ENCODE data around the gene NSD2.
"Not testable (repeated sequence)": the region's sequence is repeated elsewhere in the genome, so short reads cannot be mapped to it uniquely, and the experiment has no call there.

NSD2 gene

GRCh38 chr4:2006956-2007653 lies 135.9 kb downstream of the NSD2 start:
- DNase-seq: no peak
- no peak for ATAC-seq

GRCh38 chr4:2007804-2008670 lies 136.8 kb downstream of the NSD2 start:
- DNase-seq (no peak), ATAC-seq (no peak)

- no peak for DNase-seq
- ATAC-seq: no peak
Measured at GRCh38 chr4:2008671-2008920, 137.4 kb downstream of the NSD2 start.

- ATAC-seq (peak; percentile 83), DNase-seq (peak; percentile 96)
Measured at GRCh38 chr4:2008921-2009650, 137.9 kb downstream of the NSD2 start, which contains the start of gene NELFA. NELFA (minus strand) TSS chr4:2008974; CDS start chr4:2008959, 15 bp downstream.

DNA sequence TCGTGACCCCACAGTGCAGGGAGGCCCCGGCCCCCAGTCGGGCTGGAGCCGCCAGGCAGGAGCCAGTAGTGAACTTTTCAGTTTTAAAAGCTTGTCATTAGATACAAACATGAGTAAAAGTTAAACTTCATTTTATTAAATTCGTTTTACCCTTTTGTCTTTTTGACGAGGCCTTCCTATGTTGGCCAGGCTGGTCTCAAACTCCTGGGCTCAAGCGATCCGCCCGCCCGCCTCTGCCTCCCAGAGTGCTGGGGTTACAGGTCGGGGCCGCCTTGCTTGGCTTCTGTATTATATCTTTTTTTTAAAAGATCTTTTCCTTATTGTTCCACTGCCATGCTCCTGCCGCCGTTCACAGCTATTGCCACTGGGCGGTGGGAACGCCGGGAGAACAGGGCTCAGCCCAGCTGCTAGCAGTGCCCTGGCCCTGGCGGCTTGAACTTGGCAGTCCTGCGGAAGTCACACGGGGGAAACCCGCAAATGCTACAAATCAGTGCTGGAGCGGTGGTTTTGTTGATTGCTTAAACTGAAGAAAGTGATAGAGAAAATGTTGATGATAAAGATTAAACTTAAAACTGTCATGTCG lies 138.5 kb downstream of the NSD2 start:
- DNase-seq (peak; percentile 63), ATAC-seq (peak; percentile 40)

GRCh38 chr4:2011583-2011982 lies 140.4 kb downstream of the NSD2 start:
- ATAC-seq (no peak), DNase-seq (no peak)

- DNase-seq (no peak), ATAC-seq (no peak)
Measured at GRCh38 chr4:2015008-2015407, 143.8 kb downstream of the NSD2 start.

DNA sequence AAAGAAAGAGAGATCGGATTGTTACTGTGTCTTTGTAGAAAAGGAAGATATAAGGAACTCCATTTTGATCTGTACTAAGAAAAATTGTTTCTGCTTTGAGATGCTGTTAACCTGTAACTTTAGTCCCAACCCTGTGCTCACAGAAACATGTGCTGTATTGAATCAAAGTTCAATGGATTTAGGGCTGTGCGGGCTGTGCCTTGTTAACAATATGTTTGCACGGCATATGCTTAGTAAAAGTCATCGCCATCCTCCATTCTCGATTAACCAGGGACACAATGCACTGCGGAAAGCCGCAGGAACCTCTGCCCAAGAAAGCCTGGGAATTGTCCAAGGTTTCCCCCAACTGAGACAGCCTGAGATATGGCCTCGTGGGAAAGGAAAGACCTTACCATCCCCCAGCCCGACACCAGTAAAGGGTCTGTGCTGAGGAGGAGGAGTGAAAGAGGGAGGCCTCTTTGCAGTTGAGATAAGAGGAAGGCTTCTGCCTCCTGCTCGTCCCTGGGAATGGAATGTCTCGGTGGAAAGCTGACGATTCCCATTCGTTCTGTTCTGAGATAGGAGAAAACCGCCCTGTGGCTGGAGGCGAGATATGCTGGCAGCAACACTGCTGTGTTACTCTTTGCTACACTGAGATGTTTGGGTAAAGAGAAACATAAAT lies 150.3 kb downstream of the NSD2 start:
- not testable (repeated sequence) for ATAC-seq, DNase-seq

- ATAC-seq (no peak), DNase-seq (no peak)
Measured at GRCh38 chr4:2024683-2025082, 153.5 kb downstream of the NSD2 start.

GRCh38 chr4:2025817-2026216 lies 154.6 kb downstream of the NSD2 start:
- ATAC-seq: no peak

DNA sequence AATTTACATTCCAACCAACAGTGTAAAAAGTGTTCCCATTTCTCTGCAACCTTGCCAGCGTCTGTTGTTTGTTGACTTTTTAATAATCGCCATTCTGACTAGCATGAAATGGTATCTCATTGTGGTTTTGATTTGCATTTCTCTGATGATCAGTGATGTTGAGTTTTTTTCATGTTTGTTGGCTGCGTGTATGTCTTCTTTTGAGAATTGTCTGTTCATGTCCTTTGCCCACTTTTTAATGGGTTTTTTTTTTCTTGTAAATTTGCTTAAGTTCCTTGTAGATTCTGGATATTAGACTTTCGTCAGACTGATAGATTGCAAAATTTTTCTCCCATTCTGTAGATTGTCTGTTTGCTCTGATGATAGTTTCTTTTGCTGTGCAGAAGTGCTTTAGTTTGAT lies 155.9 kb downstream of the NSD2 start:
- not testable (repeated sequence) for ATAC-seq, DNase-seq

More at GRCh38 chr4:2025817-2026216, 154.6 kb downstream of the NSD2 start:
- no peak for DNase-seq

DNA sequence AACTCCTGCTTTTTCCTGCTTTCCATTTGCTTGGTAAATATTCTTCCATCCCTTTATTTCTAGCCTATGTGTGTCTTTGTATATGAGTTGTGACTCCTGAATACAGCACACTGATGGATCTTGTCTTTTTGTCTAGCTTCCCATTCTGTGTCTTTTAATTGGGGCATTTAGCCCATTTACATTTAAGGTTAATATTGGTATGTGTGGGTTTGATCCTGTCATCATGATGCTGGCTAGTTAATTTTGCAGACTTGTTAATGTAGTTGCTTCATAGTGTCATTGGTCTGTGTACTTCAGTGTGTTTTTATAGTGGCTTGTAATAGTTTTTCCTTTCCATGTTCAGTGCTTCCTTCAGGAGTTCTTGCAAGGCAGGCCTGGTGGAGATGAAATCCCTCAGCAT lies 160.0 kb downstream of the NSD2 start:
- not testable (repeated sequence) for DNase-seq, ATAC-seq

Data from stimulated activated naive CD8-positive, alpha-beta T cell treated with anti-CD3 and anti-CD28 coated beads, Interleukin-15, Interleukin-2, amounts not matched to agents 100 U/mL and 50 U/mL, for 24 hours (primary cell).